Measurements from ENCODE around the gene TMEM171. TPM values are rescaled to one million over a fixed set of nuclear protein-coding genes. Genes with fewer than 3 reads are reported as not detected.

TMEM171 gene
- total RNA-seq, 1 donor from 2014 or later = not detected

DNA sequence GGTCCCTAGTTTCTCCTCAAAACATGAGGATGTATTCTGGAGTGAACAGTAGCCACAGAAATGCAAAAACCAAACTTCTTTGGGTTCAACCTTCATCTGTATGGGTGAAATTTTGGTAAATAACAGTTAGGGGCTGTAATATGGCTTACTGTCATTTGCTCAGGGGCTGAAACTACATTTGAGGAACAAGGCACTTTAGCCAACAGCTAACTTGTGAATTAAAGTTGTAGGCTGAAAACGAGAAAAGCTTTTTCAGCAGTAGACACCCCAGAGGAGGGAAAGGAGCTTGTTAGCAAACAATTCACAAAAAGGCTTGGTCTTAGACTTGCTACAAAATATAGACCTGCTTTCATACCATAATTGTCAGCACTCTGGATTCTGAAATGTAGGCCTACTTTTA, 6.6 kb downstream of the TMEM171 start:
- Mint-ChIP-seq H3K27ac (no peak overlapping the region), H3K27me3 (peaks cover 35% of the 10 kb centered on the region), H3K4me1 (no peaks in the 10 kb centered on the region), H3K4me3 (no peak overlapping the region), H3K36me3 (ENCODE audit: low read depth) (no peaks in the 10 kb centered on the region), H3K9me3 (no peaks in the 10 kb centered on the region)
- no peak for DNase-seq
- intact Hi-C loops (cut with micrococcal nuclease) = no loop called here
- no peak for ATAC-seq (ENCODE audit: low read depth)
- ChIA-PET POLR2A (no interaction called here), CTCF (no interaction called here)
- TF ChIP-seq CTCF (IDR thresholded peaks at IDR 0.05) = no peak

DNA sequence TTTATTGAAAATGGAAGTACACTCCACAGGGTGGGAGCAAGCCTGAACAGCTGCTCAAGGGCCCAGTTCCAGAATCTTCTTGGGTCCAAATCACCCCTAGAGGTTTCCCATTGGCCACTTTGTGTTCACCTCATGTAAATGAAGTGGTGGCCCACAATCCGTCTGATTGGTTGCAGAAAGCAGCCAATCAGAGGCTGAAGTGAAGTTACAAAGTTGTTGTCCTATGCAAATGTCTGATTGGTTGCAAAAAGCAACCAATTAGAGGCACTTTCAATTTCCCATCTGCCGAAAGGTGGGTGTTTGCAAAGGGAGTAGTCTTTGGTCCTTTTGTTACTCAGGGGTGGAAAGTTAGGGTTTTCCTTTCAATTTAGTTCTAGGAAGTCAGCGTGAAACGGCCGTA, 8.8 kb downstream of the TMEM171 start:
- intact Hi-C loops (cut with micrococcal nuclease) = no loop called here
- Mint-ChIP-seq H3K27ac (no peak overlapping the region), H3K27me3 (peaks cover 27% of the 10 kb centered on the region), H3K36me3 (ENCODE audit: low read depth) (no peaks in the 10 kb centered on the region), H3K9me3 (no peaks in the 10 kb centered on the region), H3K4me3 (no peak overlapping the region), H3K4me1 (no peaks in the 10 kb centered on the region)
- TF ChIP-seq CTCF (IDR thresholded peaks at IDR 0.05) = no peak
- ChIA-PET POLR2A (no interaction called here), CTCF (no interaction called here)
- ATAC-seq (ENCODE audit: low read depth) = no peak
- no peak for DNase-seq

DNA sequence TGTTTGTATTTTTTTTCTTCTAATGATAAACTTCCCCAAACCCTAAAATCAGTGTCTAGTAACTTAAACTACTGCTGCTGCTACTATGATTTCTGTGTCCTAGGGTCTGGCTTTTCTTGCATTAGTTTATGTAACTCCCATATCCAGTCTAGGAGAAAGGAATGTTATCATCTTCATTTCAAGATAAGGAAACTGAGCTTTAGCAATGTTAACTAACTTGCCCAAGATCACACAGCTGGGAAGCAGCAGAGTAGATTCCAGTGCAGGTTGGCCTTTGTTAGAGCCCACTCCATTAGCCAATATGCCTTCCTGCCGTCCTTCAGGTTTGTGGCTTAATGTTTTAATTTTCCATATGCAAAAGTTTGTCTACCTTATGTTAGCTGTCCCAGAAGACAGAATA, 10.4 kb downstream of the TMEM171 start:
- ChIA-PET CTCF (no interaction called here), POLR2A (no interaction called here)
- Mint-ChIP-seq H3K27ac (no peak overlapping the region), H3K4me3 (no peak overlapping the region), H3K9me3 (no peaks in the 10 kb centered on the region), H3K27me3 (peaks cover 34% of the 10 kb centered on the region), H3K36me3 (ENCODE audit: low read depth) (no peaks in the 10 kb centered on the region), H3K4me1 (no peaks in the 10 kb centered on the region)
- no peak for TF ChIP-seq CTCF (IDR thresholded peaks at IDR 0.05)
- DNase-seq = no peak
- intact Hi-C loops (cut with micrococcal nuclease) = no loop called here
- ATAC-seq (ENCODE audit: low read depth) = no peak

DNA sequence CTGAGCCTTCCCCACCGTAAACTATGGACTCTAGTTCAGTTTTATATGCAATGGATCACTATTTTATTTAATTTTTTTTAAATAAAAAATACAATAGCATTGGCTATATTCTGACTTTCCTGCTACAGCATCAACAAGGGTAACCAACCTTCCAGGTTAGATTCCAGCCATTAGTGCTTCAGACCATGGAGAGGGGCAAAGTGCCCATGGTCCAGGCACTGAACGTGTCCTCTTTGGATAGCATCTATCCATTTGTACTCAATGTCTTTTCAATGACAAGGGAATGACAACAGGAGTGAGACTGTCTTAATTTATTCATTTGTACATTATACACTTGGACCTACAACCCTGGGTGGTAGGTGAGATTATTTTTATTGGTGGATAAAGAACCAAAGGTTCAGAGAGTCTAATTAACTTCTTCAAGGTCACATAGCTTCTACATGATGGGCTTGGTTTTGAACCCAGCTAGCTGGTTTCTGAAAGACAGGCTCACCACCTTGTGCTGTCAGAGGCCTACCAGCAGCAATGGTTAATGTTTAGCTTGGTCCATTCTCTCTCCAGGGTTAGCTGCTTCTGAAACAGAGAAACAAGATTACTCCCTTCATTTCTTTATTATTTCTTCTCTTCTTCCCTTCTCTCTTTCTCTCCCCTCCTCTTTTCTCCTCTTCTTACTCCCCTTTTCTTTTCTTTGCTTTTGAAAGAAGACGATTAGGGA, 11.5 kb downstream of the TMEM171 start:
- Mint-ChIP-seq H3K36me3 (ENCODE audit: low read depth) (no peaks in the 10 kb centered on the region), H3K27ac (no peak overlapping the region), H3K4me1 (no peaks in the 10 kb centered on the region), H3K4me3 (no peak overlapping the region), H3K27me3 (peaks cover 35% of the 10 kb centered on the region), H3K9me3 (peaks cover under 1% of the 10 kb centered on the region)
- TF ChIP-seq CTCF (IDR thresholded peaks at IDR 0.05) = no peak
- DNase-seq (no peak), ATAC-seq (ENCODE audit: low read depth) (no peak)
- ChIA-PET POLR2A (no interaction called here), CTCF (no interaction called here)
- intact Hi-C loops (cut with micrococcal nuclease) = no loop called here

GRCh38 chr5:73132759-73133158, 12.4 kb downstream of the TMEM171 start:
- intact Hi-C loops (cut with micrococcal nuclease) = no loop called here
- Mint-ChIP-seq H3K4me3 (no peak overlapping the region), H3K27ac (no peak overlapping the region), H3K36me3 (ENCODE audit: low read depth) (no peaks in the 10 kb centered on the region), H3K27me3 (peaks cover 34% of the 10 kb centered on the region), H3K9me3 (peaks cover 2% of the 10 kb centered on the region), H3K4me1 (no peaks in the 10 kb centered on the region)
- DNase-seq = no peak
- CTCF ChIA-PET = no interaction called here
- ATAC-seq (ENCODE audit: low read depth) = no peak
- TF ChIP-seq CTCF (IDR thresholded peaks at IDR 0.05) = no peak
- POLR2A ChIA-PET = no interaction called here
